Muscle layer of duodenum (tissue), 2 donors: ENCODE results near the gene FCHSD2.

ENCODE experiments used
- H3K27ac ChIP-seq: one replicate; pipeline ENCODE4 v1.7.0; 2013; ENCODE audit warnings: mild to moderate bottlenecking, low read length
- H3K27me3 ChIP-seq: one replicate; pipeline ENCODE4 v1.7.0; 2013; ENCODE audit warnings: low read depth, mild to moderate bottlenecking, control low read depth, low read length
- H3K36me3 ChIP-seq, 2 donors: one replicate each; pipeline ENCODE4 v1.7.0; 2013; ENCODE audit warnings: low read length in 2 of 2, control low read depth in 1 of 2, mild to moderate bottlenecking in 1 of 2; ENCODE audit not compliant: insufficient read depth in 2 of 2, control insufficient read depth in 1 of 2
- H3K4me1 ChIP-seq, 2 donors: one replicate each; pipeline ENCODE4 v1.7.0; 2013; ENCODE audit warnings: low read length in 2 of 2, mild to moderate bottlenecking in 2 of 2, control low read depth in 1 of 2, moderate library complexity in 1 of 2; ENCODE audit not compliant: insufficient read depth in 2 of 2, control insufficient read depth in 1 of 2
- H3K4me3 ChIP-seq, 2 donors: one replicate each; pipeline ENCODE4 v1.7.0; 2013; ENCODE audit warnings: low read length in 2 of 2, low read depth in 1 of 2, mild to moderate bottlenecking in 1 of 2
- H3K9me3 ChIP-seq, 2 donors: one replicate each; pipeline ENCODE4 v1.7.0; 2013; ENCODE audit warnings: low read length in 2 of 2, control low read depth in 1 of 2, mild to moderate bottlenecking in 1 of 2; ENCODE audit not compliant: control insufficient read depth in 1 of 2
- donor health status: healthy.

Gene FCHSD2

DNA sequence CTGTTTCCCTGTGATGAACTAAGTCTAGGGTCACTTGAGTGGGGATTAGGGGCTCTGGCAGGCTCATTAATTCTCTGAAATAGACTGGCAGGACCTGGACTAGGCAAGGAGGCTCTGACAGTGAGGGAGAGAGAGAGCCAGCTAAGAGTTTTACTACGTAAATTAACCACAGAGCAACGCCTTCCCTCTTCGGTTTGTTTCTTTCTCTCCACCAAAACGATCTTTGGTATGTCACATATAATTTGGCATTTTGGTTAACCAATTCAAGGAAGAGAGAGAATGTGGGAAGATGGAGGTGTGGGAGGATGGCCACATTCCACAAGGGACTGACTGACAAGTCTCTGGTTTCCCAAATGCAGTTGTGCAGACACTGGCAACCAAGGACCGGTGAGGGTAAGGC is 300.0 kb downstream of the FCHSD2 start:
- H3K27ac ChIP-seq = no peak overlapping the region
- no peak overlapping the region for H3K4me3 ChIP-seq
- H3K9me3 ChIP-seq = no peaks in the 10 kb centered on the region
- H3K36me3 ChIP-seq = peaks cover 28 to 58% of the 10 kb centered on the region in 2 donors
- no peaks in the 10 kb centered on the region for H3K27me3 ChIP-seq
- peaks cover 0 to 9% of the 10 kb centered on the region in 2 donors for H3K4me1 ChIP-seq

DNA sequence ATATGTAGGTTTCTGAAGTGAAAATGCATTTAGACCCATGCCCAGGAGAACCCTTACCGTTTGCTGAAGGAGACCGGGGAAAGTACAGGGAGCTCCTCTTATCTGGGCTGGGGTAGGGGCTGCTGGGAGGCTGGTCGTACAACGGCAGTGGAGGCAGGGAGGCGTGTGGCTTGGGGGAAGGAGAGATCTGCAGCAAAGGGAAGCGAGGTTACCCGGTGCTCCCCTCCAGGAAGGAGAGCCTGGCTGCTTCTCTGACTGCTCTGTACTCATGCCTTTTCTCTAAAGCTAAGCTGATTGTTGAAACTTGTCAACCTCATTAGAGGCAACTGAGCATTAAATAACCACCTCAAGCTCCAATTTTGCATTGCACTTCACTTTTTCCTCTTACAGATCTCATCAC is 300.7 kb downstream of the FCHSD2 start:
- H3K4me3 ChIP-seq = no peak overlapping the region
- H3K27me3 ChIP-seq = no peaks in the 10 kb centered on the region
- no peak overlapping the region for H3K27ac ChIP-seq
- peaks cover 28 to 58% of the 10 kb centered on the region in 2 donors for H3K36me3 ChIP-seq
- H3K4me1 ChIP-seq = peaks cover under 1 to 9% of the 10 kb centered on the region in 2 donors
- H3K9me3 ChIP-seq = no peaks in the 10 kb centered on the region

DNA sequence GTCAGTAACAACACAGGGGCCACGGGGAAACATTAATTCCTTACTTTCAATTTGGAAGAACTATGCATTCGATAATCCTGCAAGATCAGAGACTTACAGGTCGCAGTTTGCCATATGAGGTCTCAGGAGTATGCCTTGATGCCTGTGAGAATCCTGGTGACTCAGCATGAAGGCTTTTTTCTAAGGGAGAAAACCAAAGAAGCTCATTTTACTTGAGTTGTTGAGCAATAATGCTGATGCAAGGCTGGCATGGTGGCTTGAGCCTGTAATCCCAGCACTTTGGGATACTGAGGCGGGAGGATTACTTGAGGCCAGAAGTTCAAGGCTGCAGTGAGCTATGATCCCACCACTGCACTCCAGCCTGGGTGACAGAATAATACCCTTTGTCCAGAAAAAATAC is 301.3 kb downstream of the FCHSD2 start:
- Histone ChIP-seq H3K9me3 (no peaks in the 10 kb centered on the region), H3K4me1 (peaks cover 5 to 9% of the 10 kb centered on the region in 2 donors), H3K36me3 (peaks cover 28 to 58% of the 10 kb centered on the region in 2 donors), H3K4me3 (no peak overlapping the region), H3K27ac (no peak overlapping the region), H3K27me3 (no peaks in the 10 kb centered on the region)

DNA sequence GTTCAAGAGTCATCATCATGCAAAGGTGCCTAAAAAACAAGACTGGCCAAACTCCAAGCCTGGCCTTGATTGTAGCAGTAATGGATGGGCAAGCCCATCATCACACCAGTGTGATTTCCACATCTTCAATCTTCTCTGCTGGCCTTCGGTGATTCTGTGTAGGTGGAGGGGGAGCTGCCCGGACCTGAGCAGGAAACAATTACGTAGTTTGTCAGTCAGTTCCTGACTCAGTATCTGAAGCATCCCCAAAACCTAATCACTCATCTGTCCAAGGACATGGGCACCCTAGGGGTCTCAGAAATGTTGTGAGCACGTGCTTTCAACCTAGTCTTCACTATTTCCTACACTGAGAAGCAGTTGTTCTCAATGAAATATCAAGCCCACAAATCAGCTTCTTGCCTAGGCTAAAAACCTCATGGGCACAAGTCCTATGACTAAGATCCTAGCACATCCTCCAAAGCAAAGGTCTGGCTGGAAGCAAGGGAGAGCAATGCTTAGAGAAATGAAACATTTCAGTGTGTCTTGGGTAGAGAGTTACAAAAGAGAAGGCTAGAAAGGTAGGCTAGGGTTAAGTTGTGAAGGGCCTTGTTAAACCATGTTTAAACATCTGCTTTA is 303.3 kb downstream of the FCHSD2 start:
- peaks cover 0 to 11% of the 10 kb centered on the region in 2 donors for H3K4me1 ChIP-seq
- H3K27me3 ChIP-seq = no peaks in the 10 kb centered on the region
- H3K4me3 ChIP-seq = no peak overlapping the region
- H3K9me3 ChIP-seq = no peaks in the 10 kb centered on the region
- no peak overlapping the region for H3K27ac ChIP-seq
- H3K36me3 ChIP-seq = peaks cover 28 to 58% of the 10 kb centered on the region in 2 donors

DNA sequence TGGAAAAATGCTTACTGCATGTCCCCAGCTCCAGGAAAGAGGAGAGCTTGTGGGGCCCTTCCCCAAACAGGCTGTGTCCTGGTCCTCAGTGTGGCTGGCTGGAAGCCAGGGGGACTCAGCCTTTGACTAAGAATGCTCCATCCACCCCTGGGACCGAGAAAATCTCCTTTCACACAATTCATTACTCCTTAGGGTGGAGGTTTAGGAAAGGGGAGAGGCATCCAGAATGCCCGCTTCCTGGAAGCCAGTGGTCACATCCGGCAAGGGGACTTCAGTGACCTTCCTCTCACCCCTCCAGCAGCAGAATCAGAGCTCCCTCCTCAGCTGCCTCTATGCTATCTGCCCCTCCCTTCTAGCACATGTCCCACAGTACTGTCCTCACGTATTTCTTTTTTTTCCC is 306.0 kb downstream of the FCHSD2 start:
- H3K9me3 ChIP-seq = no peaks in the 10 kb centered on the region
- peaks cover 11 to 13% of the 10 kb centered on the region in 2 donors for H3K4me1 ChIP-seq
- no peak overlapping the region for H3K4me3 ChIP-seq
- H3K27me3 ChIP-seq = no peaks in the 10 kb centered on the region
- H3K36me3 ChIP-seq = peaks cover 20 to 39% of the 10 kb centered on the region in 2 donors
- no peak overlapping the region for H3K27ac ChIP-seq

DNA sequence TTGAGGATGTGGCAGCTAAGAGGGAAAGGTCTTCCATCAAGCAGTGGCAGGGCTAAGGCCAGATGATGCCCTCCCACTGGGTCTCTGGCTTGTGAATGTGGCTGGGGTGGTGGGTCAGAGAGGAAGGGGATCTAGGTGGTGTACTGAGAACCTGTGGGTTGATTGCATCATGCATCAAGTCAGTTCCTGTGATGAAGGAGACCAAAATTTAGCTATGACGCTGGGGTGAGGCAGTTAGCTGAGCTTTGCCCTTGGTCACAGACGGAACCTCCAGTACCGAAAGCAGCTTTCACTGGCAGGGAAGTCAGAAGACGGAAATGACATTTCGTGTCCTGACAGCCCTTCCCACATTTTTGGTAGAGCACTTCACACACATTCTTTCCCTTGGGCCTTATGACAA is 307.2 kb downstream of the FCHSD2 start:
- H3K27ac ChIP-seq = no peak overlapping the region
- peaks cover 11 to 13% of the 10 kb centered on the region in 2 donors for H3K4me1 ChIP-seq
- no peak overlapping the region for H3K4me3 ChIP-seq
- H3K27me3 ChIP-seq = no peaks in the 10 kb centered on the region
- peaks cover 13 to 27% of the 10 kb centered on the region in 2 donors for H3K36me3 ChIP-seq
- H3K9me3 ChIP-seq = no peaks in the 10 kb centered on the region

DNA sequence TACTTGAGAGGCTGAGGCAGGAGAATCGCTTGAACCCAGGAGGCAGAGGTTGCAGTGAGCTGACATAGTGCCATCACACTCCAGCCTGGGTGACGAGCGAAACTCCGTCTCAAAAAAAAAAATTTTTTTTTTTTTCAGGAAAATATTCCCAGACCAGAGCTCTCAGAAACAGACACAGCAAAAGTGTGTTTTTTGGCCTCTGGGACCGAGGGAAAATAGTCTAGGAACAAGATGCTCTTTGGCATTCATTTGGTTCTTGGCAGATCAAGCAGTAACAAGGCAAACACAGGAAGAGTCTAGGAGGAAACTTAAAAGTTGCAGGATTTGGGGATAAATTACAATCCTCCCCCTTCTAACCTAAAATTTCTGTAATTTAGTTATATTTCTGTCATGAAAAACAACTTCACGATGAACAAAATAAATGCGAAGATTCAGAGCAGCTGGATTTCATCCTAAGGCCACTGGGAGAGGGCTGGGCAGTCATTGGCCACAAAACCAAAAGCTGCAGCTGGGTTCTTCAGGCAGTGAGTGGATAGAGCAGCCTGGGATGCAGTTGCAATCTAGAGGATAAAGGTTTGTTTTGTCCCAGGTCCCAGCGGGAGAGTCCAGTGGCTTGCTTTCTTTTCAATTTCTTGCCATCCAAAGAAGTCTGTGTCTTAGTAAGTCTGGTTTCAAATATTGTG is 308.2 kb downstream of the FCHSD2 start:
- Histone ChIP-seq H3K4me1 (peaks cover 11 to 13% of the 10 kb centered on the region in 2 donors), H3K27ac (peak overlapping the region; percentile 58), H3K9me3 (no peaks in the 10 kb centered on the region), H3K4me3 (no peak overlapping the region), H3K36me3 (peaks cover 12 to 21% of the 10 kb centered on the region in 2 donors), H3K27me3 (no peaks in the 10 kb centered on the region)

DNA sequence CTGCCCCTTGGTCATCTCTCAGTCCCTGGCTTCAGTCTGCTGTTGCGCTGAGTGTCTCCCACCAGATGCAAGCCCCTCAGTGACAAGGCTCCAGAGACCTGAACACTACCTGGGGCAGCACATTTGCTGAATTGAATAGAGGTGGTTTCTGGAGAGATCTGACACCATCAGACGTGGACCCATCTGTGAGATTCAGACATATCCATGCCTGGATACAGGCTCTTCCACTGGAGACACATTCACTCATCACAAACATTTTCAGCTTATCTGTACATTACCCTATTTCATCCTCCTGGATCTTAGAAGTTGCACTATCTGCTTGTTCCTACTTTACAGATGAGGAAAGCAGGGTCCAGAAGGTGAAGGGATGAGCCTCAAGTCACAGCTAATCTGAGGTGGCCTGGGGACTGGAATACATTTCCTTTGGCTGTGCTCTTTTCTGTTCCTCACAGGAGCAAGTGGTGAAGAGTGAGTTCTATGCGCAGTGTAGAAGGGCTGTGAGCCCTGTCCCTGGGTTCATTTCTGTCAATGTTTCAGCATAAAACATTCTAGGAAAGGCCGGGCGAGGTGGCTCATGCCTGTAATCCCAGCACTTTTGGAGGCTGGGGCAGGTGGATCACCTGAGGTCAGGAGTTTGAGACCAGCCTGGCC is 308.9 kb downstream of the FCHSD2 start:
- H3K4me1 ChIP-seq = peaks cover 11 to 13% of the 10 kb centered on the region in 2 donors
- H3K9me3 ChIP-seq = no peaks in the 10 kb centered on the region
- H3K27ac ChIP-seq = no peak overlapping the region
- no peak overlapping the region for H3K4me3 ChIP-seq
- H3K36me3 ChIP-seq = peaks cover 13 to 21% of the 10 kb centered on the region in 2 donors
- H3K27me3 ChIP-seq = no peaks in the 10 kb centered on the region

DNA sequence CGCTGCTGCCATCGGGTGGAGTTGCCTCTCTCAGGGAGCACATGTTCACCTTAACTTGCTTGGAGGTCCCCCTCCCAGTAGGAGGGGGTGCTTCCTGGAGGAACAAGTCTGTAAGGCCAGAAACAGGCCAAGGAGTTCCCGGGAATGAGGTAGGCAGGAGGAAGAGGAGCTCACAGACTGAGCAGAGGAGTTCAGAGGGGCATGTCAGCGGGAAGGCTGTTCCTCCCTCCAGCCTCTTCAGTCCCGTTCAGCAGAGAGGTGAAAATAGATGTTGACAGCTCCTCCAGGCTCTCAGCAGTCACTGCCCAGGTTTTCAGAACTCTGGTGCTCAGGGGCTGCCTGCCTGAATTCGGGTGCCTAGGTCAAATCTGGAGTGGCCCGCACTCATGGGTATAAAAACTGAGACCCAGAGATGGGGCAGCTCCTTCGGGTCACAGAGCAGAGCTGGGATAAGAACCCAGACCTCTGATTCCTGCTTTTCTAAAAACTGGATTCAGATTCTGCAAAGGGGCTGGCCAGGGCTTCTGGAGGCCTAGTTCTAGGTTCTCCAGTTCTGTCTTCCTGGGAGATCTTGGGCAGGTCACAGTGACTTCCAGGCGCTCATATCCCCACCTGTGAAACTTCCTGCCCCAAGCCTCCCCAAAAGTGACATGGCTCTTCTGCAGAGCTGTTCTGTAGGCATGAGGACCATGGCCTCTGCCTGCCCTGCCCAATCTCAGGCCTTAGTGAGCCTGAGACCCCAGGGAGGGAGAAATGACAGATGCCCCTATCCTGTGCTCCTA is 309.6 kb downstream of the FCHSD2 start:
- no peaks in the 10 kb centered on the region for H3K9me3 ChIP-seq

DNA sequence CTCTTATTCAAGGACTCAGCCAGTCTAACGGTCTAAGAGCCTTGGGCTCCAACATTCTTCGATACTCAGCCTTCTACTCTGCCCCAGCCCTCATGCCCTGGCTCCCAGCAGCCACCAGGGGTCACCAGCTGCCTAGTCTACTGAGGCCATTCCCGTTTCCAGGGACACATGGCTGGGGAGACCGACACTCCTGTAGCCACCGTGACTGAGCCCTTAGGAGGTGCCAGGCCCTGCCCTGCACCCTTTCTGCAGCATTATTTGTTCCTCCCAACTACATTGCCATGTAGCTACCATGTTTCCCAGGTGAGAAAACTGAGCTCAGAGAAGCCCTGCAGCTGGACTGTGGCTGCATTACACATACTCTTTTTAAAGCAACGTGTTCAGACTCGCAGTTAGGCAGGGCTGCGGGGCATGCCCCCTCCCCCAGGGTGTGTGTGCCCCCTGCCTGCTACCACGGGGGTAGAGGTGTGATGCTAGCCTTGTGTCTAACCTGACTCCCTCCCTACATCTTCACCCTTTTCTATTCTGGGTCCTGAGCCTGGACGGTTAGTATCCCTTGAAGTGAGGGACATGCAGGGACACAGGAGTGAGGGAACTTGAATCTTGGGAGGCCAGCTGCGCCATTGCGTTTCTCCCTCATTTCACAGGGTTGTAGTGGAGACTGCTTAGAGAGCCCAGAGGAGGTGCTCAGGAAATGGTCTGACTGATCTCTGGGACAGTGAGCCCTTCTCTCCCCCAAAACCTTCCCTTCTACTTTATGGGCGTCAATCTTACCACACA is 310.4 kb downstream of the FCHSD2 start:
- Histone ChIP-seq H3K27me3 (no peaks in the 10 kb centered on the region), H3K36me3 (peaks cover 8 to 13% of the 10 kb centered on the region in 2 donors), H3K9me3 (no peaks in the 10 kb centered on the region), H3K4me1 (peaks cover 11 to 13% of the 10 kb centered on the region in 2 donors), H3K27ac (no peak overlapping the region), H3K4me3 (no peak overlapping the region)

More for the DNA sequence above, 309.6 kb downstream of the FCHSD2 start:
- Histone ChIP-seq H3K4me1 (peaks cover 11 to 13% of the 10 kb centered on the region in 2 donors), H3K36me3 (peaks cover 8 to 17% of the 10 kb centered on the region in 2 donors), H3K4me3 (no peak overlapping the region), H3K27ac (no peak overlapping the region), H3K27me3 (no peaks in the 10 kb centered on the region)
